NB4 (cell line): ENCODE measurements around the gene CAMTA1.

ENCODE experiments used
- MYC ChIP-seq: IDR thresholded peaks from 2 replicates; pipeline ENCODE4 v1.6.1; 2011; ENCODE audit warnings: low read depth, low read length
- TF ChIP-seq, protein P1 (sequence below): IDR thresholded peaks from one replicate; pipeline ENCODE4 v1.5.1; 2012; ENCODE audit warnings: low read depth, low read length

DNA sequence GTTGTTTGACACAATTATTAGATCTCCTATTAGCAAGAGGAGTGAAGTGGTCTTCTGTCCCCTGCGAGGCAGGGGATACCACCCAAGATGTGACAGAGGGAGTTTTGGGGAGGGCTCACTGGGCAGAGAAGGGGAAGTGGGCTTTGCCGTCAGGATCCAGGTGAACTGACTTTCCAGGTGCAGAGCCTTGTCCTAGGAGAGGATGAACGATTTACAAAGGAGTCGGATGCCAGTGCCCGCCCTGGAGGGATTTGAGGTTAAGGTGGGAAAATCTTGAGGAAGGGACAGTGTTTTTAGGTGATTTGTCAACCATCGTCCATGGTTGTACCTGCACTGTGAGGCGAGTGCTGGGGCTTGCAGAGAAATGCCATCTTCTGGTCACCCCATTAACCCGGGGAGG is 201.0 kb downstream of the CAMTA1 start:
- TF ChIP-seq, protein P1, sequence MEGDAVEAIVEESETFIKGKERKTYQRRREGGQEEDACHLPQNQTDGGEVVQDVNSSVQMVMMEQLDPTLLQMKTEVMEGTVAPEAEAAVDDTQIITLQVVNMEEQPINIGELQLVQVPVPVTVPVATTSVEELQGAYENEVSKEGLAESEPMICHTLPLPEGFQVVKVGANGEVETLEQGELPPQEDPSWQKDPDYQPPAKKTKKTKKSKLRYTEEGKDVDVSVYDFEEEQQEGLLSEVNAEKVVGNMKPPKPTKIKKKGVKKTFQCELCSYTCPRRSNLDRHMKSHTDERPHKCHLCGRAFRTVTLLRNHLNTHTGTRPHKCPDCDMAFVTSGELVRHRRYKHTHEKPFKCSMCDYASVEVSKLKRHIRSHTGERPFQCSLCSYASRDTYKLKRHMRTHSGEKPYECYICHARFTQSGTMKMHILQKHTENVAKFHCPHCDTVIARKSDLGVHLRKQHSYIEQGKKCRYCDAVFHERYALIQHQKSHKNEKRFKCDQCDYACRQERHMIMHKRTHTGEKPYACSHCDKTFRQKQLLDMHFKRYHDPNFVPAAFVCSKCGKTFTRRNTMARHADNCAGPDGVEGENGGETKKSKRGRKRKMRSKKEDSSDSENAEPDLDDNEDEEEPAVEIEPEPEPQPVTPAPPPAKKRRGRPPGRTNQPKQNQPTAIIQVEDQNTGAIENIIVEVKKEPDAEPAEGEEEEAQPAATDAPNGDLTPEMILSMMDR, result no peak
- TF ChIP-seq MYC, result no peak
